Measurements from ENCODE around the gene FBXO2. TPM values are rescaled to one million over a fixed set of nuclear protein-coding genes. Genes with fewer than 3 reads are reported as not detected.

FBXO2 gene
- total and polyA plus RNA-seq, 2 of the 4 experiments (the other 2 are of a cell fraction): 0.36 to 1.7 TPM

DNA sequence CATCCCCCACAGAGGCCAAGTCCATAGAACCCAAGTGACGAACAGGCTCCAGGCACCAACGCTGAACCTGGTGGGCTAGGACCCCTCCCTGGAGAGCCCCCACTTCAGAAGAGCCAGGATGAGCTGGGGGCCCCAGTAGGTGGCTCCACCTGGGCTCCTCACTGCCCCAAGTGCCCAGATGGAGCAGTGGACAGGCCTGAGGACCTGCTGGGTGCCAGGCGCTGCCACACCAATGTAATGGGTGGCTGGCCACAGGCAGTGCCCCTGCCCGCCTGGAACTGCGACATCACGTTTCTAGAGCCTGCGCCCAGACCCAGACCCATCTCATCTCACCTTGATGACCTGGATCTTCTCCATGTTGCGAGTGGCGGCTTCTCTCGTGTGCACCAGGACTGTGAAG, 21.1 kb upstream of the FBXO2 start:
- no peak overlapping the region for H2AK9ac ChIP-seq (replicated peaks; ENCODE audit: low read depth, low read length, poor library complexity)
- H3K79me1 ChIP-seq (ENCODE audit: low read depth in 1 of 2, low read length in 2 of 2): peaks cover 7 to 12% of the 10 kb centered on the region in 2 experiments; a peak in 3 of 4 replicates
- BruUV-seq (replicated peaks): no TSS peak
- no peaks in the 10 kb centered on the region for H3K27me3 ChIP-seq (ENCODE audit: control insufficient read depth, insufficient read depth, low read length)
- H4K8ac ChIP-seq (ENCODE audit: low read depth in 2 of 2, low read length in 2 of 2): no peak overlapping the region
- no peak for ATAC-seq (ENCODE audit: low read depth)
- no peak overlapping the region for H2BK5ac ChIP-seq (ENCODE audit: low read depth, low read length, poor library complexity, severe bottlenecking)
- no peaks in the 10 kb centered on the region for H4K20me1 ChIP-seq (ENCODE audit: insufficient read depth, low read length)
- no peak overlapping the region for H3K18ac ChIP-seq (ENCODE audit: low read depth, low read length)
- no peak overlapping the region for H2AK5ac ChIP-seq (ENCODE audit: low read depth, low read length)
- H2AFZ ChIP-seq (replicated peaks; ENCODE audit: low read length, poor library complexity): no peak overlapping the region
- no peak overlapping the region for H2BK15ac ChIP-seq (ENCODE audit: low read depth, low read length)
- H3K56ac ChIP-seq (ENCODE audit: extremely low read depth, insufficient read depth, low read length): no peak overlapping the region
- no peak for DNase-seq
- dilution Hi-C loops (cut with HindIII; ENCODE audit: low sequenced_read_pairs, unreplicated experiment): no loop called here
- H4K5ac ChIP-seq (ENCODE audit: low read depth, low read length): no peak overlapping the region
- ChIA-PET CTCF (no interaction called here), POLR2A (ENCODE audit: unreplicated experiment) (no interaction called here)
- no peak overlapping the region for H3K14ac ChIP-seq (replicated peaks; ENCODE audit: low read depth, low read length)
- in situ Hi-C loops (cut with MboI; ENCODE audit: low sequenced_read_pairs): no loop called here
- intact Hi-C loops (cut with micrococcal nuclease): no loop called here
- H3K4me2 ChIP-seq (ENCODE audit: low read depth, low read length): no peak overlapping the region
- WGBS, 2 experiments (ENCODE audit: extremely low coverage in 2 of 2, insufficient read length in 1 of 2): 100% methylated on average over 1 of the region's 10 CpGs; no CpG with 5 or more reads in 1 of the 2 experiments
- no peak overlapping the region for H2BK20ac ChIP-seq (ENCODE audit: low read depth, low read length)
- no peak overlapping the region for H3K27ac ChIP-seq (ENCODE audit: insufficient read depth, low read length)
- H3K23ac ChIP-seq (ENCODE audit: low read depth, low read length): no peak overlapping the region
- peaks cover 5% of the 10 kb centered on the region; the same call in 1 of the 2 replicates for H3K9me1 ChIP-seq (ENCODE audit: insufficient read depth, low read length)
- H3K9me3 ChIP-seq (ENCODE audit: control insufficient read depth, insufficient read depth, low read length): no peaks in the 10 kb centered on the region
- H3K4me1 ChIP-seq (ENCODE audit: control insufficient read depth, insufficient read depth, low read length): no peaks in the 10 kb centered on the region
- H3K4ac ChIP-seq (ENCODE audit: low read depth, low read length): no peak overlapping the region
- no peak overlapping the region for H2BK120ac ChIP-seq (ENCODE audit: low read depth, low read length)
- no peak overlapping the region for H3K9ac ChIP-seq (ENCODE audit: low read depth, low read length)
- no peak overlapping the region for H3K4me3 ChIP-seq (ENCODE audit: insufficient read depth, low read depth, low read length)
- TF ChIP-seq FOS (IDR thresholded peaks at IDR 0.05; ENCODE audit: low read depth, low read length) (no peak), MXI1 (IDR thresholded peaks at IDR 0.05; ENCODE audit: borderline replicate concordance, low read depth, low read length) (no peak), NFE2L2 (IDR thresholded peaks at IDR 0.05; ENCODE audit: low read depth, low read length) (no peak), RCOR1 (IDR thresholded peaks at IDR 0.05; ENCODE audit: insufficient replicate concordance, low read length) (no peak), SMC3 (IDR thresholded peaks at IDR 0.05; ENCODE audit: low read depth, low read length) (no peak), CHD1 (IDR thresholded peaks at IDR 0.05; ENCODE audit: low read depth, low read length) (no peak), CEBPB (IDR thresholded peaks at IDR 0.05; ENCODE audit: low read depth, low read length) (no peak), MAZ (IDR thresholded peaks at IDR 0.05; ENCODE audit: borderline replicate concordance, low read depth, low read length) (no peak)
- TF ChIP-seq, protein P1, sequence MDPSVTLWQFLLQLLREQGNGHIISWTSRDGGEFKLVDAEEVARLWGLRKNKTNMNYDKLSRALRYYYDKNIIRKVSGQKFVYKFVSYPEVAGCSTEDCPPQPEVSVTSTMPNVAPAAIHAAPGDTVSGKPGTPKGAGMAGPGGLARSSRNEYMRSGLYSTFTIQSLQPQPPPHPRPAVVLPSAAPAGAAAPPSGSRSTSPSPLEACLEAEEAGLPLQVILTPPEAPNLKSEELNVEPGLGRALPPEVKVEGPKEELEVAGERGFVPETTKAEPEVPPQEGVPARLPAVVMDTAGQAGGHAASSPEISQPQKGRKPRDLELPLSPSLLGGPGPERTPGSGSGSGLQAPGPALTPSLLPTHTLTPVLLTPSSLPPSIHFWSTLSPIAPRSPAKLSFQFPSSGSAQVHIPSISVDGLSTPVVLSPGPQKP (IDR thresholded peaks at IDR 0.05; ENCODE audit: borderline replicate concordance, low read depth, low read length): no peak
- TF ChIP-seq, protein P2, sequence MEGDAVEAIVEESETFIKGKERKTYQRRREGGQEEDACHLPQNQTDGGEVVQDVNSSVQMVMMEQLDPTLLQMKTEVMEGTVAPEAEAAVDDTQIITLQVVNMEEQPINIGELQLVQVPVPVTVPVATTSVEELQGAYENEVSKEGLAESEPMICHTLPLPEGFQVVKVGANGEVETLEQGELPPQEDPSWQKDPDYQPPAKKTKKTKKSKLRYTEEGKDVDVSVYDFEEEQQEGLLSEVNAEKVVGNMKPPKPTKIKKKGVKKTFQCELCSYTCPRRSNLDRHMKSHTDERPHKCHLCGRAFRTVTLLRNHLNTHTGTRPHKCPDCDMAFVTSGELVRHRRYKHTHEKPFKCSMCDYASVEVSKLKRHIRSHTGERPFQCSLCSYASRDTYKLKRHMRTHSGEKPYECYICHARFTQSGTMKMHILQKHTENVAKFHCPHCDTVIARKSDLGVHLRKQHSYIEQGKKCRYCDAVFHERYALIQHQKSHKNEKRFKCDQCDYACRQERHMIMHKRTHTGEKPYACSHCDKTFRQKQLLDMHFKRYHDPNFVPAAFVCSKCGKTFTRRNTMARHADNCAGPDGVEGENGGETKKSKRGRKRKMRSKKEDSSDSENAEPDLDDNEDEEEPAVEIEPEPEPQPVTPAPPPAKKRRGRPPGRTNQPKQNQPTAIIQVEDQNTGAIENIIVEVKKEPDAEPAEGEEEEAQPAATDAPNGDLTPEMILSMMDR (conservative IDR thresholded peaks at IDR 0.05; ENCODE audit: low read depth, low read length): no peak
- H3K36me3 ChIP-seq (ENCODE audit: control insufficient read depth, insufficient read depth, low read length): peaks cover 46% of the 10 kb centered on the region
- no peak overlapping the region for H4K91ac ChIP-seq (ENCODE audit: insufficient read depth, low read depth, low read length)

Data from IMR-90 (cell line).